SK-N-SH treated with all-trans-retinoic acid at 6 μM for 48 hours (cell line): ENCODE data around the gene SH3RF2.

ENCODE experiments used
- ATAC-seq: fragments of 200-7000 bp; cut with Tn5 transposase; 3 replicates; pipeline ENCODE4 v1.9.1; 2020; ENCODE audit warnings: mild to moderate bottlenecking, moderate library complexity
- ARNTL ChIP-seq: fragments of 450-650 bp; formaldehyde crosslinking; IDR thresholded peaks from 2 replicates; pipeline ENCODE4 v1.5.0; 2020; ENCODE audit warnings: low read depth, mild to moderate bottlenecking, moderate library complexity, borderline replicate concordance
- CSDC2 ChIP-seq: fragments of 250-450 bp; sonication (Bioruptor Pico); IDR thresholded peaks from 2 replicates; pipeline ENCODE4 v1.5.0; 2020; ENCODE audit warnings: mild to moderate bottlenecking, moderate library complexity
- ESRRG ChIP-seq: fragments of 250-450 bp; sonication (Bioruptor Pico); IDR thresholded peaks from 2 replicates; pipeline ENCODE4 v1.6.1; 2021; ENCODE audit warnings: mild to moderate bottlenecking
- ISL1 ChIP-seq: fragments of 250-450 bp; sonication (Bioruptor Pico); IDR thresholded peaks from 2 replicates; pipeline ENCODE4 v2.1.2; 2022; ENCODE audit warnings: mild to moderate bottlenecking, moderate library complexity
- PPARA ChIP-seq: fragments of 250-450 bp; sonication (Bioruptor Pico); IDR thresholded peaks from 2 replicates; pipeline ENCODE4 v1.5.0; 2020; ENCODE audit warnings: mild to moderate bottlenecking, borderline replicate concordance
- TCF4 ChIP-seq: fragments of 250-450 bp; sonication (Bioruptor Pico); IDR thresholded peaks from 2 replicates; pipeline ENCODE4 v1.8.0; 2021; ENCODE audit warnings: mild to moderate bottlenecking, moderate library complexity, borderline replicate concordance
- TOX ChIP-seq: fragments of 250-450 bp; sonication (Bioruptor Pico); IDR thresholded peaks from 2 replicates; pipeline ENCODE4 v1.8.0; 2021; ENCODE audit warnings: mild to moderate bottlenecking, moderate library complexity, borderline replicate concordance
- ZC3H10 ChIP-seq: fragments of 250-450 bp; sonication (Bioruptor Pico); IDR thresholded peaks from 2 replicates; pipeline ENCODE4 v1.5.1; 2021; ENCODE audit warnings: mild to moderate bottlenecking, moderate library complexity
- ZFP3 ChIP-seq: fragments of 250-450 bp; sonication (Bioruptor Pico); IDR thresholded peaks from 2 replicates; pipeline ENCODE4 v1.5.0; 2020; ENCODE audit warnings: mild to moderate bottlenecking, moderate library complexity
- ZFP30 ChIP-seq: fragments of 450-650 bp; formaldehyde crosslinking; IDR thresholded peaks from 2 replicates; pipeline ENCODE4 v1.5.0; 2022; ENCODE audit warnings: mild to moderate bottlenecking, moderate library complexity
- ZNF565 ChIP-seq: fragments of 450-650 bp; formaldehyde crosslinking; conservative IDR thresholded peaks from 2 replicates; pipeline ENCODE4 v1.5.0; 2020; ENCODE audit warnings: low read depth, mild to moderate bottlenecking, moderate library complexity
- ZNF70 ChIP-seq: fragments of 450-650 bp; formaldehyde crosslinking; IDR thresholded peaks from 2 replicates; pipeline ENCODE4 v1.5.0; 2020; ENCODE audit warnings: mild to moderate bottlenecking, moderate library complexity
- ZNF8 ChIP-seq: fragments of 450-650 bp; formaldehyde crosslinking; IDR thresholded peaks from 2 replicates; pipeline ENCODE4 v1.5.0; 2020; ENCODE audit warnings: mild to moderate bottlenecking, moderate library complexity
- TF ChIP-seq, protein P1 (sequence below): fragments of 250-450 bp; sonication (Bioruptor Pico); IDR thresholded peaks from 2 replicates; pipeline ENCODE4 v1.8.0; 2020; ENCODE audit warnings: mild to moderate bottlenecking, moderate library complexity, borderline replicate concordance
- TF ChIP-seq, protein P2 (sequence below): fragments of 250-450 bp; sonication (Bioruptor Pico); IDR thresholded peaks from 2 replicates; pipeline ENCODE4 v1.5.1; 2020; ENCODE audit warnings: low read depth, mild to moderate bottlenecking, moderate library complexity
- TF ChIP-seq, protein P3 (sequence below): fragments of 250-450 bp; sonication (Bioruptor Pico); IDR thresholded peaks from 2 replicates; pipeline ENCODE4 v1.5.1; 2021; ENCODE audit warnings: mild to moderate bottlenecking, moderate library complexity
- TF ChIP-seq, protein P4 (sequence below): fragments of 250-450 bp; sonication (Bioruptor Pico); IDR thresholded peaks from 2 replicates; pipeline ENCODE4 v1.8.0; 2021; ENCODE audit warnings: low read depth, mild to moderate bottlenecking, moderate library complexity, borderline replicate concordance

The SH3RF2 gene

GRCh38 chr5:145934276-145934675 is 2.1 kb upstream of the SH3RF2 start (continued):
- TF ChIP-seq, protein P1, sequence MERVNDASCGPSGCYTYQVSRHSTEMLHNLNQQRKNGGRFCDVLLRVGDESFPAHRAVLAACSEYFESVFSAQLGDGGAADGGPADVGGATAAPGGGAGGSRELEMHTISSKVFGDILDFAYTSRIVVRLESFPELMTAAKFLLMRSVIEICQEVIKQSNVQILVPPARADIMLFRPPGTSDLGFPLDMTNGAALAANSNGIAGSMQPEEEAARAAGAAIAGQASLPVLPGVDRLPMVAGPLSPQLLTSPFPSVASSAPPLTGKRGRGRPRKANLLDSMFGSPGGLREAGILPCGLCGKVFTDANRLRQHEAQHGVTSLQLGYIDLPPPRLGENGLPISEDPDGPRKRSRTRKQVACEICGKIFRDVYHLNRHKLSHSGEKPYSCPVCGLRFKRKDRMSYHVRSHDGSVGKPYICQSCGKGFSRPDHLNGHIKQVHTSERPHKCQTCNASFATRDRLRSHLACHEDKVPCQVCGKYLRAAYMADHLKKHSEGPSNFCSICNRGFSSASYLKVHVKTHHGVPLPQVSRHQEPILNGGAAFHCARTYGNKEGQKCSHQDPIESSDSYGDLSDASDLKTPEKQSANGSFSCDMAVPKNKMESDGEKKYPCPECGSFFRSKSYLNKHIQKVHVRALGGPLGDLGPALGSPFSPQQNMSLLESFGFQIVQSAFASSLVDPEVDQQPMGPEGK (CRISPR knock-in tag): no peak
- TF ChIP-seq ZC3H10 (CRISPR knock-in tag) (no peak), ZNF70 (CRISPR knock-in tag) (no peak)

- TF ChIP-seq ZNF8: no peak
- no peak for TF ChIP-seq TOX (CRISPR knock-in tag)
- TF ChIP-seq PPARA (CRISPR knock-in tag): no peak
- TF ChIP-seq ZNF565 (CRISPR knock-in tag): no peak
- no peak for TF ChIP-seq ZFP3 (CRISPR knock-in tag)
- TF ChIP-seq, protein P2, sequence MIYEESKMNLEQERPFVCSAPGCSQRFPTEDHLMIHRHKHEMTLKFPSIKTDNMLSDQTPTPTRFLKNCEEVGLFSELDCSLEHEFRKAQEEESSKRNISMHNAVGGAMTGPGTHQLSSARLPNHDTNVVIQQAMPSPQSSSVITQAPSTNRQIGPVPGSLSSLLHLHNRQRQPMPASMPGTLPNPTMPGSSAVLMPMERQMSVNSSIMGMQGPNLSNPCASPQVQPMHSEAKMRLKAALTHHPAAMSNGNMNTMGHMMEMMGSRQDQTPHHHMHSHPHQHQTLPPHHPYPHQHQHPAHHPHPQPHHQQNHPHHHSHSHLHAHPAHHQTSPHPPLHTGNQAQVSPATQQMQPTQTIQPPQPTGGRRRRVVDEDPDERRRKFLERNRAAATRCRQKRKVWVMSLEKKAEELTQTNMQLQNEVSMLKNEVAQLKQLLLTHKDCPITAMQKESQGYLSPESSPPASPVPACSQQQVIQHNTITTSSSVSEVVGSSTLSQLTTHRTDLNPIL (CRISPR knock-in tag): no peak
- TF ChIP-seq ZFP30: no peak
- TF ChIP-seq, all 23 proteins: peak for 0
- ATAC-seq: peak; percentile 41
Measured at GRCh38 chr5:145937432-145938250, 1.3 kb downstream of the SH3RF2 start.

DNA sequence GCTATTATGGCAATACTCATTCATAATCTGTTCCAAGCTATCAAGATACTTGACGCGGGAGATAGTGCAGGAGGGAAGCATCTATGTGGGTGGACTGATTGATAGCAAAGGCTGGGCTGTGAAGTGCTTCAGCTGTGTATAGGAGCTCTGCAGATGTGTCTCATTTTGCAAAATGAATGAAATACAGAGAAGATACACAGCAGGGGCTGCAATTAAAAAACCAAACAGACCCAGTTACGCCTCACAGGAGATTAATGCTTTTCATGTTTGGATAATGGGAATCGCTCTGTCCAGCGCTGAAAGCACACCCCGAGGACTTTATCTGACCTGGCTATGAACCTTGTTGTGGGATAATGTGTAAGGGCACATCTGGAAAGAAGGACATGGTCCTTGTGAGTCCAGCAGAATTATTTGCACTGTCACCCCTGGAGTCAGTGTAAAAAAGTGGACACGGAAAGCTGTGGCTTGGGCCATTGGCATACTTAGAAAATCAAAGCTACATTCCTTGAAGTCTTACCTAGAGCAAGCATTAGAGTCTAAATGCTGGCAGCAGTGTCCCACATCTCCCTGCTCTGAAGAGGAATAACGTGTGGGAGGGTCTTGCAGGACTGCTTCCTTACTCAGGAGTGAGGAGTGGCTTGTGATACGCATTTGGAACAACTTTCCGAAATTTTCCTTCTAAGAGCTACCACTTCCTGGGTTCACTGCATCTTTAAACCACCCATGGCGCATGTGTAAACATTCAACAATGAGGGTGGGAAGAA is 2.6 kb downstream of the SH3RF2 start:
- TF ChIP-seq, protein P1 (CRISPR knock-in tag): no peak
- TF ChIP-seq ARNTL (CRISPR knock-in tag) (no peak), ZFP3 (CRISPR knock-in tag) (no peak), TCF4 (CRISPR knock-in tag) (peak; percentile 57), ESRRG (no peak), ISL1 (CRISPR knock-in tag) (no peak)
- TF ChIP-seq, protein P3, sequence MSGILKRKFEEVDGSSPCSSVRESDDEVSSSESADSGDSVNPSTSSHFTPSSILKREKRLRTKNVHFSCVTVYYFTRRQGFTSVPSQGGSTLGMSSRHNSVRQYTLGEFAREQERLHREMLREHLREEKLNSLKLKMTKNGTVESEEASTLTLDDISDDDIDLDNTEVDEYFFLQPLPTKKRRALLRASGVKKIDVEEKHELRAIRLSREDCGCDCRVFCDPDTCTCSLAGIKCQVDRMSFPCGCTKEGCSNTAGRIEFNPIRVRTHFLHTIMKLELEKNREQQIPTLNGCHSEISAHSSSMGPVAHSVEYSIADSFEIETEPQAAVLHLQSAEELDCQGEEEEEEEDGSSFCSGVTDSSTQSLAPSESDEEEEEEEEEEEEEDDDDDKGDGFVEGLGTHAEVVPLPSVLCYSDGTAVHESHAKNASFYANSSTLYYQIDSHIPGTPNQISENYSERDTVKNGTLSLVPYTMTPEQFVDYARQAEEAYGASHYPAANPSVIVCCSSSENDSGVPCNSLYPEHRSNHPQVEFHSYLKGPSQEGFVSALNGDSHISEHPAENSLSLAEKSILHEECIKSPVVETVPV (CRISPR knock-in tag): no peak
- TF ChIP-seq, protein P4, sequence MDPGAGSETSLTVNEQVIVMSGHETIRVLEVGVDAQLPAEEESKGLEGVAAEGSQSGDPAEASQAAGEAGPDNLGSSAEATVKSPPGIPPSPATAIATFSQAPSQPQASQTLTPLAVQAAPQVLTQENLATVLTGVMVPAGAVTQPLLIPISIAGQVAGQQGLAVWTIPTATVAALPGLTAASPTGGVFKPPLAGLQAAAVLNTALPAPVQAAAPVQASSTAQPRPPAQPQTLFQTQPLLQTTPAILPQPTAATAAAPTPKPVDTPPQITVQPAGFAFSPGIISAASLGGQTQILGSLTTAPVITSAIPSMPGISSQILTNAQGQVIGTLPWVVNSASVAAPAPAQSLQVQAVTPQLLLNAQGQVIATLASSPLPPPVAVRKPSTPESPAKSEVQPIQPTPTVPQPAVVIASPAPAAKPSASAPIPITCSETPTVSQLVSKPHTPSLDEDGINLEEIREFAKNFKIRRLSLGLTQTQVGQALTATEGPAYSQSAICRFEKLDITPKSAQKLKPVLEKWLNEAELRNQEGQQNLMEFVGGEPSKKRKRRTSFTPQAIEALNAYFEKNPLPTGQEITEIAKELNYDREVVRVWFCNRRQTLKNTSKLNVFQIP: no peak
- ATAC-seq: peak; percentile 45

GRCh38 chr5:145939540-145940065 is 3.2 kb downstream of the SH3RF2 start:
- ATAC-seq: no peak
- TF ChIP-seq, protein P4: no peak
- no peak for TF ChIP-seq PPARA (CRISPR knock-in tag)
- no peak for TF ChIP-seq ZC3H10 (CRISPR knock-in tag)
- TF ChIP-seq TCF4 (CRISPR knock-in tag): no peak
- TF ChIP-seq, protein P2 (CRISPR knock-in tag): no peak
- no peak for TF ChIP-seq ZNF565 (CRISPR knock-in tag)
- TF ChIP-seq, protein P1 (CRISPR knock-in tag): no peak
- no peak for TF ChIP-seq ESRRG
- no peak for TF ChIP-seq ZNF8
- TF ChIP-seq ARNTL (CRISPR knock-in tag): no peak
- TF ChIP-seq TOX (CRISPR knock-in tag): no peak
- no peak for TF ChIP-seq ZFP3 (CRISPR knock-in tag)
- TF ChIP-seq ZNF70 (CRISPR knock-in tag): no peak
- no peak for TF ChIP-seq ISL1 (CRISPR knock-in tag)
- no peak for TF ChIP-seq CSDC2 (CRISPR knock-in tag)
- TF ChIP-seq ZFP30: no peak
